Epithelial cell of esophagus (primary cell): ENCODE results near the gene HIC1.

Experiments used
- DNase-seq: peaks from one replicate; pipeline ENCODE4 v3.0.0; 2010; ENCODE audit warnings: low read depth
- H3K4me3 ChIP-seq: 2 replicates; pipeline ENCODE4 v1.5.1; 2011; ENCODE audit warnings: mild to moderate bottlenecking, low read length, control low read depth
- TF ChIP-seq, protein P1 (sequence below): IDR thresholded peaks from 2 replicates; pipeline ENCODE4 v1.5.1; 2011; ENCODE audit warnings: low read depth, mild to moderate bottlenecking, low read length, control low read depth, inconsistent platforms; ENCODE audit not compliant: insufficient read depth; ENCODE audit errors: missing control alignments

HIC1 gene

GRCh38 chr17:2074919-2075318, 20.0 kb downstream of the HIC1 start:
- H3K4me3 ChIP-seq = no peak overlapping the region
- TF ChIP-seq, protein P1, sequence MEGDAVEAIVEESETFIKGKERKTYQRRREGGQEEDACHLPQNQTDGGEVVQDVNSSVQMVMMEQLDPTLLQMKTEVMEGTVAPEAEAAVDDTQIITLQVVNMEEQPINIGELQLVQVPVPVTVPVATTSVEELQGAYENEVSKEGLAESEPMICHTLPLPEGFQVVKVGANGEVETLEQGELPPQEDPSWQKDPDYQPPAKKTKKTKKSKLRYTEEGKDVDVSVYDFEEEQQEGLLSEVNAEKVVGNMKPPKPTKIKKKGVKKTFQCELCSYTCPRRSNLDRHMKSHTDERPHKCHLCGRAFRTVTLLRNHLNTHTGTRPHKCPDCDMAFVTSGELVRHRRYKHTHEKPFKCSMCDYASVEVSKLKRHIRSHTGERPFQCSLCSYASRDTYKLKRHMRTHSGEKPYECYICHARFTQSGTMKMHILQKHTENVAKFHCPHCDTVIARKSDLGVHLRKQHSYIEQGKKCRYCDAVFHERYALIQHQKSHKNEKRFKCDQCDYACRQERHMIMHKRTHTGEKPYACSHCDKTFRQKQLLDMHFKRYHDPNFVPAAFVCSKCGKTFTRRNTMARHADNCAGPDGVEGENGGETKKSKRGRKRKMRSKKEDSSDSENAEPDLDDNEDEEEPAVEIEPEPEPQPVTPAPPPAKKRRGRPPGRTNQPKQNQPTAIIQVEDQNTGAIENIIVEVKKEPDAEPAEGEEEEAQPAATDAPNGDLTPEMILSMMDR = no peak
- no peak for DNase-seq

GRCh38 chr17:2075336-2076086, 20.6 kb downstream of the HIC1 start:
- DNase-seq = no peak
- H3K4me3 ChIP-seq = no peak overlapping the region
- TF ChIP-seq, protein P1 = no peak

DNA sequence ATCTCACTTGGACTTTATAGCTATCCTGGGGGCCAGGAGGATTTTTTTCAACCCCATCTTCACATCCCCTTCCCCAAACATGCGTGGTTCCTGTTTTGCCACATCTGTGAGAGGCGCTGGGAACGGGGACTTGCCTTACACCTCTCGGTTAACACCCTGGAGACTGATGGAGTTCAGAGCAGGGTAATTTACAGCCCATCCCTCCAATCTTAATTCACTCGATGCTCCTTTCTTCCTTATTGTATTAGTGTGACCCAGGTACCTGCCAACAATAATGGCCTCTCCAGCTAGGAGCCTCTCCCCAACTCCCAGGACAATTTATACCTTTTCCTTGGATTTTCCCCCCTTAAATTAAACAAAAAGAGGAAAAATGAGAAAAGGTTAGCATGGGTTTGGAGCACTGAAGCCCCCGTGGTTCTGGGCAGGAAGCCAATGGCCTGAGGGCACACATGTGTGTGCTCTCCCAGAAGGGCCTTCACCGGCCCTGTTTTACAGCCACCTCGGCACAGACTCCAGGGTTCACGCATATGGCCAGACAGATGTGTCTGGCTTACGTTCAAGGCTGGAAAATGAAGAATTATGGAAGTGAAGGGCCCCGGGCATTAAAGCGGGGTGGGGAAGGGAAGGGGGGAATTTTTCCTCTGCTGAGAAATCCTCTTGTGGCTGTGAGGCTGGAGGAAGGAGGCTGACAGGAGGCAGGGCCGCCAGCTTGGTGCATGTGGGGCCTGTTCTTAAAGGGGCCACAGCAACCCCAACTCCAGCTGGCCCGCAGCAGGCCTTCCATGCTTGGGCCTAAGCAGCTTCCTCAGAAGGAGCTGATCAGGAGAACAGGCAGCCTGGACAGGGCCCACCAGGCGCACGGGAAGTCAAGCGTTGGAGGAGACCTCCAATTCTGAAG, 21.4 kb downstream of the HIC1 start:
- H3K4me3 ChIP-seq = no peak overlapping the region
- TF ChIP-seq, protein P1 = no peak
- no peak for DNase-seq

DNA sequence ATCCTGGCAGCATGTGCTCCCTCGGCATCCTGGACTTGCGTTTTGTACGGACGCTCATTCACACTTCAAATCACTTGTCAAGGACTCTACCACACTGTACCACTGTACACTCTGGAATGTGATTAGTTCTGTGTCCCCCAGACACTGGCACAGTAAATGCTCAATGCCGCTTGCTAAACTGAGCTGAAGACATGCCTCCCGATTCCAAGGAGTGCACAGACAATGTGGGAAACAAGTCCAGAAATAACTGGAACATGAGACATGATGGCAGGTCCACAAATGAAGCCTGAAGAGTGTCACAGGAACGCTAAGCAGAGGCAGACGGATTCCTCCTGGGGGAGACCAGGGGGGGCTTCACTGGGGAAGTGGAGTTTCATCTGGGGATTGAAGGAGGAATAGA, 22.1 kb downstream of the HIC1 start:
- DNase-seq = no peak
- TF ChIP-seq, protein P1 = no peak
- H3K4me3 ChIP-seq = no peak overlapping the region

- H3K4me3 ChIP-seq = no peak overlapping the region
- TF ChIP-seq, protein P1 = no peak
- DNase-seq = peak; percentile 83
These were observed 26.7 kb downstream of the HIC1 start for GRCh38 chr17:2081564-2081963.

DNA sequence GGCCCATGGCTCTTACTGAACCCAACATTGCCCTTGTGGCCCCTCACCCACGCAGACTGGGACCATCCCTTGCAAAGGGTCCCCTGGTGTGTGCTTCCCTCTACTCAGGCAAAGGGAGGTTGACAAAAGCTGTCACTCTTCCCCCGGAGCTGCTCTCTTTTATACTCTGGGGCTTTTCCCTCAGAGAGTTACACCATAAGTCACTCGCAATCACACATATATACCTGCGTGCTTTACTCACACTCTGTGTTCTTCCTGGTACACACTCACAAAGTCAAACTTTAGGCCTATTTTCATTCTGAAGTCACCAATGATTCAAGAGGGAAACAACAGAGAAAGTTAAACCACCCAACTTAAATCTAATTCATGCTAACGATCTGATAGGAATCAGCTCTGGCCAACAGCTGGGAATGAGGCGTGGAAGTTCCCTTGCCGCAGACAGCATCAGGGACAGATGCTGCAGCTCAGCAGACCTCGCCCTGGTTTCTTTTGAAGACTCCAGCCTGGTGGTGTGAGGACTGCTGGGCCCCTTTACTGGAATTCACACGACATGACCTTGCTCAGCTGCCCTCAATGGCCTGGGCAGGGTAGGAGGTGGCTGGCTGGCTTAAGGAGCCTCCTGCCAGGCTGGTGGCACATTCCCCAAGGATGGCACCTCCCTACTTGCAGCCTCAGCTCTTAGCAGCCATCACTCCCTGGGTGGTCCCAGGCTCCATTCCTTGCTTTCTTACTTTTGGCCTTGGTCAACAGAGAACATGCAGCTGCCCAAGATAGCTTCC, 27.3 kb downstream of the HIC1 start:
- DNase-seq = peak; percentile 36
- TF ChIP-seq, protein P1 = no peak
- H3K4me3 ChIP-seq = no peak overlapping the region
